BLaER1 (cell line): ENCODE results near the gene NDE1.

Experiments used
- H3K27ac ChIP-seq: shearing (Covaris generic); formaldehyde crosslinking; 2 replicates; pipeline ENCODE4 v1.8.1; 2022
- H3K27me3 ChIP-seq: shearing (Covaris generic); formaldehyde crosslinking; 2 replicates; pipeline ENCODE4 v1.8.1; 2022
- H3K36me3 ChIP-seq: shearing (Covaris generic); formaldehyde crosslinking; 2 replicates; pipeline ENCODE4 v1.8.1; 2022
- H3K4me1 ChIP-seq: shearing (Covaris generic); formaldehyde crosslinking; 2 replicates; pipeline ENCODE4 v1.8.1; 2022
- H3K4me2 ChIP-seq: shearing (Covaris generic); formaldehyde crosslinking; 2 replicates; pipeline ENCODE4 v1.8.1; 2022
- H3K4me3 ChIP-seq: shearing (Covaris generic); formaldehyde crosslinking; 2 replicates; pipeline ENCODE4 v1.8.1; 2022
- H3K9ac ChIP-seq: shearing (Covaris generic); formaldehyde crosslinking; 2 replicates; pipeline ENCODE4 v1.8.1; 2022
- H3K9me3 ChIP-seq: shearing (Covaris generic); formaldehyde crosslinking; 2 replicates; pipeline ENCODE4 v1.8.1; 2022
- H4K20me1 ChIP-seq: shearing (Covaris generic); formaldehyde crosslinking; 2 replicates; pipeline ENCODE4 v1.8.1; 2022
- Cebpa-rat ChIP-seq: shearing (Covaris generic); IDR thresholded peaks from 2 replicates; pipeline ENCODE4 v1.8.1; 2022

NDE1 gene

DNA sequence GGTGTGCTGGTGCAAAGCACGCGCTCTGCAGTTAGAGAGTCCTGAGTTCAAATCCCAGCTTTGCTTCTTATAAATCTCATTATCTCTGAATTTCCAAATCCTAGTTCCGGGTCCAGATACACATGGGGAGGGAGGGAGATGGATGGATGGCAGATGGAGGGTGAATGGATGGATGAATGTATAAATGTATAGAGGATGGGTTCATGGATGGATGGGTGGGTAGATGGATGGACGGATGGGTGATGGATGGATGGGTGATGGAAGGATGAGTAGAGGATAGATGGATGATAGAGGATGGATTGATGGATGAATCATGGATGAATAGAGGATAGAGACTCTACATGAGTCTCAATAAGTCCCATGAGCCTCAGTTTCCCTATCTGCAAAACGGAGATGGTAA lies 116.9 kb downstream of the NDE1 start:
- Histone ChIP-seq H3K9ac (no peak overlapping the region), H3K4me2 (no peak overlapping the region), H3K4me3 (no peak overlapping the region), H4K20me1 (no peaks in the 10 kb centered on the region), H3K27me3 (no peaks in the 10 kb centered on the region), H3K9me3 (peaks cover 11% of the 10 kb centered on the region; the same call in 1 of the 2 replicates), H3K4me1 (peaks cover 19% of the 10 kb centered on the region), H3K36me3 (no peaks in the 10 kb centered on the region), H3K27ac (no peak overlapping the region)
- TF ChIP-seq Cebpa-rat = no peak

DNA sequence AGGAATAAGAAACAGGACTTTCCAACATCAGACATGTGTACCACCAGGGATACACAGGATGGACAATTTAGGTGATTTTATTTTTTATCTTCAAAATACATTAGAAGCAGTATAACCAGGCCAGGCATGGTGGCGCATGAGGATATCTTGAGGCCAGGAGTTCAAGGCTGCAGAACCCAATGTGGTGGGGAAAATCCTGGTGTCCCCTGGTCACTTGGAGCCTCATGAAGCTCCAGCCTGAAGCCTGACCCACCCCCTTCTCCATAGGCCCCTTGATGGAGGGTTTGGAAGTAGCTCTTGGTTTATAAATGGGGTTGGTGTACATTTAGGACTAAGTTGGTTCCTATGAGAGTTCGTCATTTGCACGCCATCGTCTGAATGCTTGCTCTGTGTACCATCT lies 118.2 kb downstream of the NDE1 start:
- Histone ChIP-seq H3K36me3 (no peaks in the 10 kb centered on the region), H3K27me3 (no peaks in the 10 kb centered on the region), H3K9me3 (peaks cover 11% of the 10 kb centered on the region; the same call in 1 of the 2 replicates), H3K4me1 (peaks cover 14% of the 10 kb centered on the region), H3K4me2 (no peak overlapping the region), H4K20me1 (no peaks in the 10 kb centered on the region), H3K4me3 (no peak overlapping the region), H3K27ac (no peak overlapping the region), H3K9ac (no peak overlapping the region)
- TF ChIP-seq Cebpa-rat = no peak

DNA sequence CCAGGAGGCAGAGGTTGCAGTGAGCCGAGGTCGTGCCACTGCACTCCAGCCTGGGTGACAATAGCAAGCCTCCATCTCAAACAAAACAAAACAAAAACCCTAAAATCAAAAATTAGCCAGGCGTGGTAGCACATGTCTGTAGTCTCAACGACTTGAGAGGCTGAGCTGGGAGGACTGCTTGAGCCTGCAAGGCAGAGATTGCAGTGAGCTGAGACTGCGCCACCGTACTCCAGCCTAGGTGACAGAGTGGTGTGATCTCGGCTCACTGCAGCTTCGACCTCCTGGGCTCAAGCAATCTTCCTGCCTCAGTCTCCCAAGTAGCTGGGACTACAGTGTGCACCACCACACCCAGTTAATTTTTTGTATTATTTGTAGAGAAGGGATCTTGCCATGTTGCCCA lies 119.2 kb downstream of the NDE1 start:
- TF ChIP-seq Cebpa-rat = no peak
- no peaks in the 10 kb centered on the region for H3K36me3 ChIP-seq
- no peak overlapping the region for H3K4me2 ChIP-seq

DNA sequence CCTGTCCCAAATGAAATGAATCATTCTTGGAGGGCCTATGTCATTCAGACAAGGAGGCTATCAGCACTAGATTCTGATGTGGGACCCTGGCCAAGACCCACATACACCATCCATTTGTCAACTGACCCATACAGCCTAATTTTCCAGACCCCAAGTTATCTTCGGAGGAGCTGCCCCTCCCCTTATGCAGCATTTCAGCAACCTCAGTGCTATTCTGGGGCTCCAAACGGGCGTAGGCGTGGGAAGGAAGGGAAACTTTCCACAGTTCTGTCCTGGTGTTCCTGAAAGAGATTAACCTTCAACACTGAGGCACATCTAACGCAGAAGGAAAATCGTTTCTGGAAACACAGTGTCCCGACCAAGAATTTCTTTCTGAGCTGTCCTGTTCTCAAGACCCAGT lies 120.1 kb downstream of the NDE1 start:
- Histone ChIP-seq H3K4me2 (no peak overlapping the region), H3K4me3 (no peak overlapping the region), H3K27ac (no peak overlapping the region), H3K27me3 (no peaks in the 10 kb centered on the region), H4K20me1 (no peaks in the 10 kb centered on the region), H3K36me3 (no peaks in the 10 kb centered on the region), H3K4me1 (peaks cover 12% of the 10 kb centered on the region), H3K9me3 (peaks cover 11% of the 10 kb centered on the region; the same call in 1 of the 2 replicates), H3K9ac (no peak overlapping the region)
- no peak for TF ChIP-seq Cebpa-rat

More for the DNA sequence above, 119.2 kb downstream of the NDE1 start:
- Histone ChIP-seq H3K9ac (no peak overlapping the region), H3K27me3 (no peaks in the 10 kb centered on the region), H3K4me1 (peaks cover 12% of the 10 kb centered on the region), H4K20me1 (no peaks in the 10 kb centered on the region), H3K27ac (no peak overlapping the region), H3K9me3 (peaks cover 11% of the 10 kb centered on the region; the same call in 1 of the 2 replicates), H3K4me3 (no peak overlapping the region)

DNA sequence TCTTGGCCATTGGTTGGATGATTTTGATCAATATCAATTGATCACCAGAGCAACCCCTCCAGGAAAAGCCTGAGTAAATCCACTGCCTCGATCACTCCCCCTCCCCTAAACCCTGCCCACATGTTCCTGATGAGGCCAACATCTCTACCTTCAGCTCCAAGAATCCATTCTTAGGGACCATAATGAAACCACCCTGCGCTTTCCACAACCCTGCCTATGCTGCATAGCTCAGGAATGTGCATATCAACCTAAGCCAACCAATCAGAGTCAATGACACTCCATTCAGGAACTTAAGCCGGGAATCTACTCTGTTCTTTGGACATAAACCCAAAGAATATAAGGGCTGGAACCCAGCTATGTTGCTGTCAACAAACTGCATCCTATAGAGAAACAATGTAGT lies 120.5 kb downstream of the NDE1 start:
- Histone ChIP-seq H3K27ac (no peak overlapping the region), H3K27me3 (no peaks in the 10 kb centered on the region)
- TF ChIP-seq Cebpa-rat = no peak

DNA sequence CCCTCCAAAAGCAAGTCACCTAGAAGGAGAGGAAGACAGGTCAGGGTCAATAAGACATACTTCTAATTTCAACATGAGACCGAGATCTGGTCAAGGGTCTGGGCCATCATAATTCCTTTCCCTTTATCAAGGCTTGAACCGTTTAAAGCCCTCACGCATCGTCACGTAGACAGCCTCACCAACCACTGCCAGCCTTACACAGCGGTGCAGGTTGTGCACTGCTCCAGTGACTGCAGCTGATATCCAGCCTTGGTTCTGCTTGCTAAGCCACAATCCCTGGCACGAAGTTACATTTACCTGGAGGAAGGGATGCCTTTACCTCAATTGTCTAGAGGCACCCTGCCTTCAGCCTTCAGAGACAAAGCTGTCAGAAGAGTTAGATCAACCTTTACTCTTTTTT lies 121.6 kb downstream of the NDE1 start:
- no peak overlapping the region for H3K27ac ChIP-seq
- H3K36me3 ChIP-seq = no peaks in the 10 kb centered on the region
- peaks cover 11% of the 10 kb centered on the region; the same call in 1 of the 2 replicates for H3K9me3 ChIP-seq
- H4K20me1 ChIP-seq = no peaks in the 10 kb centered on the region
- no peak for TF ChIP-seq Cebpa-rat
- no peak overlapping the region for H3K9ac ChIP-seq
- no peak overlapping the region for H3K4me2 ChIP-seq
- no peak overlapping the region for H3K4me3 ChIP-seq
- H3K4me1 ChIP-seq = peaks cover 1% of the 10 kb centered on the region
- H3K27me3 ChIP-seq = no peaks in the 10 kb centered on the region

More for the DNA sequence above, 120.5 kb downstream of the NDE1 start:
- H3K36me3 ChIP-seq = no peaks in the 10 kb centered on the region
- no peak overlapping the region for H3K4me2 ChIP-seq
- H4K20me1 ChIP-seq = no peaks in the 10 kb centered on the region
- peaks cover 12% of the 10 kb centered on the region for H3K4me1 ChIP-seq
- peaks cover 11% of the 10 kb centered on the region; the same call in 1 of the 2 replicates for H3K9me3 ChIP-seq
- no peak overlapping the region for H3K9ac ChIP-seq
- no peak overlapping the region for H3K4me3 ChIP-seq

DNA sequence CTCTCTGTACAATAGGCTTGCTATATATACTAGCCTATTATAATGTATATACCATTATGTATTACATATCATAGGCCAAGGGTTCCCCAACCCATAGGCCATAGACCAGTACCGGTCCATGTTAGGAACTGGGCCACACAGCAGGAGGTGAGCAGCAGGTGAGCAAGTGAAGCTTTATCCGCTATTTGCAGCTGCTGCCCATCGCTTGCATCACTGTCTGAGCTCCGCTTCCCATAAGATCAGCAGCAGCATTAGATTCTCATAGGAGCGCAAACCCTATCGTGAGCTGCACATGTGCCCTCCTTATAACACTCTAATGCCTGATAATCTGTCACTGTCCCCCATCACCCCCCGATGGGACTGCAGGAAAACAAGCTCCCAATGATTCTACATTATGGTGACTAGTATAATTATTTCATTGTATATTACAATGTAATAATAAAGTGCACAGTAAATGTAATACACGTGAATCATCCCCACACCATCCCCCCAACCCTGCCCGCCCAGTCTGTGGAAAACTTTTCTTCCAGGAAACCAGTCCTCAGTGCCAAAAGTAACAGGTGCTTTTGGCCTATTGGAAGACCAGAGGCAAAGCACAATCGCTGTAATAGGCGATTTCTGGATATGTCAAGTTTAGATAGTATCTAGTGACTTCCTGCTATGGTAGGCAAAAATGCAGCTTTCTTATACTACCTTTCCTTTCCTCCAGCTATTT lies 122.7 kb downstream of the NDE1 start:
- Histone ChIP-seq H3K9ac (no peak overlapping the region), H3K4me3 (no peak overlapping the region), H3K4me2 (no peak overlapping the region), H3K9me3 (peaks cover 11% of the 10 kb centered on the region; the same call in 1 of the 2 replicates), H3K4me1 (peaks cover 8% of the 10 kb centered on the region), H3K27me3 (no peaks in the 10 kb centered on the region), H3K27ac (no peak overlapping the region), H3K36me3 (no peaks in the 10 kb centered on the region), H4K20me1 (no peaks in the 10 kb centered on the region)
- TF ChIP-seq Cebpa-rat = no peak

DNA sequence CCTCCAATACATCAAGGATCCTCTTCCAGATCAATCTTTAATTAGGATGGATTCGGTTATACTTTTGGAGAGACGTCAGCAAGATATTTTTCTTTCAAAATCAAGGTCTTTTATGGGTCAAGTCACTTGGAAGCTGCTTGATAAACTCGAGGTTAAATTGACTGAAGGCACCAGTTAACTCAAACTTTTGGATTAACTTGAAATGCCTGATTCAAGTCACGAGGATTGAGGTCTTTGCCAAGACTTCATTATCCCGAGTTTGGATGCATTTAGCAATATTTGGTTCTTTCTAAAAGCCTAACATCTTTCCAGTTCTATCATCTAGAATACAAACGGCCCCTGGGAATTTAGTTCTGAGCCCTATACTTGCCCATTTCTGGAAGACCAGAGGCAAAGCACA lies 123.9 kb downstream of the NDE1 start:
- H3K9ac ChIP-seq = no peak overlapping the region
- no peaks in the 10 kb centered on the region for H3K9me3 ChIP-seq
- H3K27me3 ChIP-seq = no peaks in the 10 kb centered on the region
- H3K4me1 ChIP-seq = peaks cover 20% of the 10 kb centered on the region
- no peak overlapping the region for H3K27ac ChIP-seq
- H3K36me3 ChIP-seq = no peaks in the 10 kb centered on the region
- H4K20me1 ChIP-seq = no peaks in the 10 kb centered on the region
- no peak overlapping the region for H3K4me3 ChIP-seq
- no peak overlapping the region for H3K4me2 ChIP-seq
- no peak for TF ChIP-seq Cebpa-rat

DNA sequence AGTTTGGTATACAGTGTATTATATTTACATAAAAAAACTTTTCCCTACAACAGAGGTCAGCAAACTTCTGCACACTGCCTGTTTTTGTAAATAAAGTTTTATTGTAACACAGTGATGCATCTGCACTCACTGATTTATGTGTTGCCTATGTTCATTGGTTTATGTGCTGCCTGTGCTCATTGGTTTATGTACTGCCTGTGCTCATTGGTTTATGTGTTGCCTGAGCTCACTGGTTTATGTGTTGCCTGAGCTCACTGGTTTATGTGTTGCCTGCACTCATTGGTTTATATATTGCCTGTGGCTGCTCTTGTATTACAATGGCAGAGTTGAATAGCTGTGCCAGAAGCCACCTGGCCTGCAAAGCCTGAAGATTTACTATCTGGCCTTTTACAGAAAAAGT lies 125.2 kb downstream of the NDE1 start:
- no peak for TF ChIP-seq Cebpa-rat
- H4K20me1 ChIP-seq = no peaks in the 10 kb centered on the region
- H3K4me2 ChIP-seq = no peak overlapping the region

DNA sequence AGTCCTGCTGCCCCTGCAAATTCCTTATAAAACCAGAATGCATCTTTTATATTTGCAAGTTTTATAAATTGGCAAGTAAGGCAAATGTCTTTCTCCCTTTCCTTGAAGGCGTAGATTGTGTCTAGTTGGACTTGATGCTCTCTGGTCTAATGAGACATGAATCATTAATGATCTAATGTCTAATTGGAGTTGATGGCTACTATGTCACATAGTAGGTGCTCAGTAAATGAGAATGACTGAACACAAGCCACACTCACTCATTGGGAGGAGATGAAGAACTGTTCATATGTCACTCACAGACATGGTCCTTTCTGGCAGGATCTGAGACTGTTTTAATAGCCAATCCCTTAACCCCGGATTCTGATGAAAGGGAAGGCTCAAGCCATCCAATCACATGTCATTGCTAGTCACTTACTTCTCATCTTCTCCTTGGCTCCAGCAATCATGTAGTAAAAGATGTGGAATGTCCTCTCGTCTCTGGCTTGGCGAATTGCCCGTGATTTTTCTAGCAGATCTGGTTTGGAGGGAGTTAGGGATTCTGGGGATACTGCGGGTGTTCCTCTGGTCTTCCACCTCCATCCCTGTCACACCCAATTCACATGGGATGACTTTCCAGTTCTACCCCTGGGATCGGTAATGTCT lies 125.7 kb downstream of the NDE1 start:
- no peak overlapping the region for H3K27ac ChIP-seq
- H3K4me1 ChIP-seq = peaks cover 37% of the 10 kb centered on the region
- no peak overlapping the region for H3K4me3 ChIP-seq
- H3K27me3 ChIP-seq = no peaks in the 10 kb centered on the region
- H3K9me3 ChIP-seq = no peaks in the 10 kb centered on the region
- no peaks in the 10 kb centered on the region for H4K20me1 ChIP-seq
- H3K9ac ChIP-seq = no peak overlapping the region
- no peaks in the 10 kb centered on the region for H3K36me3 ChIP-seq
- H3K4me2 ChIP-seq = no peak overlapping the region
- TF ChIP-seq Cebpa-rat = no peak

More for the DNA sequence above, 125.2 kb downstream of the NDE1 start:
- H3K4me1 ChIP-seq = peaks cover 32% of the 10 kb centered on the region
- no peaks in the 10 kb centered on the region for H3K36me3 ChIP-seq
- no peak overlapping the region for H3K9ac ChIP-seq
- no peak overlapping the region for H3K4me3 ChIP-seq
- no peaks in the 10 kb centered on the region for H3K27me3 ChIP-seq
- H3K9me3 ChIP-seq = no peaks in the 10 kb centered on the region
- H3K27ac ChIP-seq = no peak overlapping the region
